ENCODE data around the gene RASGRP3. TPM values are rescaled to one million over a fixed set of nuclear protein-coding genes. Genes with fewer than 3 reads are reported as not detected.

Gene RASGRP3
- total RNA-seq, 3 donors from 2014 or later = 9.3 to 23.9 (median 13.1) TPM

- Histone ChIP-seq H3K4me3 (no peak overlapping the region), H3K27ac (no peak overlapping the region), H3K27me3 (no peaks in the 10 kb centered on the region), H3K4me1 (no peaks in the 10 kb centered on the region), H3K36me3 (no peaks in the 10 kb centered on the region), H3K9me3 (no peaks in the 10 kb centered on the region)
- TF ChIP-seq POLR2AphosphoS5 (IDR thresholded peaks at IDR 0.05) (no peak), POLR2A (IDR thresholded peaks at IDR 0.05) (no peak), CTCF (IDR thresholded peaks at IDR 0.05) (no peak)
- DNase-seq (ENCODE audit: low spot score in 2 of 2) = no peak
- intact Hi-C loops (cut with DNase I; ENCODE audit: low total_unique reads) = no loop called here
Observed at GRCh38 chr2:33444967-33445366, 31.5 kb upstream of the RASGRP3 start.

GRCh38 chr2:33448220-33448899 is 28.1 kb upstream of the RASGRP3 start:
- no peak overlapping the region for H3K4me3 ChIP-seq
- no peaks in the 10 kb centered on the region for H3K27me3 ChIP-seq
- no peak for TF ChIP-seq POLR2A (IDR thresholded peaks at IDR 0.05)
- TF ChIP-seq POLR2AphosphoS5 (IDR thresholded peaks at IDR 0.05) = no peak
- TF ChIP-seq CTCF (IDR thresholded peaks at IDR 0.05) = no peak
- DNase-seq (ENCODE audit: low spot score in 2 of 2) = no peak
- no peak overlapping the region for H3K27ac ChIP-seq
- H3K36me3 ChIP-seq = no peaks in the 10 kb centered on the region
- H3K4me1 ChIP-seq = no peaks in the 10 kb centered on the region
- intact Hi-C loops (cut with DNase I; ENCODE audit: low total_unique reads) = no loop called here
- peaks cover 7 to 15% of the 10 kb centered on the region in 2 donors for H3K9me3 ChIP-seq

- intact Hi-C loops (cut with DNase I; ENCODE audit: low total_unique reads) = no loop called here
- H3K9me3 ChIP-seq = peaks cover 7 to 15% of the 10 kb centered on the region in 2 donors
- no peak overlapping the region for H3K4me3 ChIP-seq
- TF ChIP-seq POLR2AphosphoS5 (IDR thresholded peaks at IDR 0.05) = no peak
- TF ChIP-seq POLR2A (IDR thresholded peaks at IDR 0.05) = no peak
- TF ChIP-seq CTCF (IDR thresholded peaks at IDR 0.05) = no peak
- H3K36me3 ChIP-seq = no peaks in the 10 kb centered on the region
- no peaks in the 10 kb centered on the region for H3K27me3 ChIP-seq
- no peak for DNase-seq (ENCODE audit: low spot score in 2 of 2)
- no peak overlapping the region for H3K27ac ChIP-seq
- H3K4me1 ChIP-seq = no peaks in the 10 kb centered on the region
Observed at GRCh38 chr2:33451214-33451613, 25.2 kb upstream of the RASGRP3 start.

GRCh38 chr2:33451825-33452224 is 24.6 kb upstream of the RASGRP3 start:
- H3K4me3 ChIP-seq = no peak overlapping the region
- no peak overlapping the region for H3K27ac ChIP-seq
- H3K4me1 ChIP-seq = no peaks in the 10 kb centered on the region
- H3K27me3 ChIP-seq = no peaks in the 10 kb centered on the region
- TF ChIP-seq POLR2AphosphoS5 (IDR thresholded peaks at IDR 0.05) = no peak
- TF ChIP-seq CTCF (IDR thresholded peaks at IDR 0.05) = no peak
- TF ChIP-seq POLR2A (IDR thresholded peaks at IDR 0.05) = no peak
- H3K36me3 ChIP-seq = no peaks in the 10 kb centered on the region
- intact Hi-C loops (cut with DNase I; ENCODE audit: low total_unique reads) = no loop called here
- no peak for DNase-seq (ENCODE audit: low spot score in 2 of 2)
- H3K9me3 ChIP-seq = peaks cover 7 to 15% of the 10 kb centered on the region in 2 donors

- H3K4me1 ChIP-seq = no peaks in the 10 kb centered on the region
- H3K9me3 ChIP-seq = peaks cover 7 to 15% of the 10 kb centered on the region in 2 donors
- intact Hi-C loops (cut with DNase I; ENCODE audit: low total_unique reads) = no loop called here
- no peaks in the 10 kb centered on the region for H3K36me3 ChIP-seq
- TF ChIP-seq POLR2AphosphoS5 (IDR thresholded peaks at IDR 0.05) (no peak), POLR2A (IDR thresholded peaks at IDR 0.05) (no peak), CTCF (IDR thresholded peaks at IDR 0.05) (no peak)
- no peak overlapping the region for H3K27ac ChIP-seq
- H3K4me3 ChIP-seq = no peak overlapping the region
- H3K27me3 ChIP-seq = no peaks in the 10 kb centered on the region
- no peak for DNase-seq (ENCODE audit: low spot score in 2 of 2)
Observed at GRCh38 chr2:33452545-33452944, 23.9 kb upstream of the RASGRP3 start.
